ENCODE measurements around the gene EFHC1. TPM values are rescaled to one million over a fixed set of nuclear protein-coding genes. Genes with fewer than 3 reads are reported as not detected.

Gene EFHC1
- total RNA-seq, 2 experiments from 2014 or later: 20.7 to 24.8 TPM

DNA sequence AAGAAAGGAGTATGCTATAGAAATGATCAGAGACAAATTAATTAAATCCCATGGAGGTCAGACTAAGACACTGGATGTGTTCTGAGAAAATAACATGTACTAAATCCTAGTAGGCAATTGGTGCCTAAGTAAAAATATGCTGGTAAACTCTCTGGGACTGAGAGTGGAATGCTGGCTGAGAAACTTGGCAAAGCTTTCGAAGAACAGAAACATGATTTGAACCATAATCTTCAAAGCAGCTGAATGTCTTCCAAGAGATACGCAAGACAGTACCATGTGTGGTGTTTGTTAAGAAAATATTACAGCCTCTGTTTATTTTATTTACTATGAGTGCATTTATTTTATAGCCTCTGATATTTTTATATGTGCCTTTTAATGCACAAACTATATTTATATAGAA is 55.2 kb downstream of the EFHC1 start:
- ChIA-PET POLR2A (interaction anchor here (1.5 kb wide), 1 partner anchor 16 kb away, joined by 4 read pairs; no protein-coding TSS in a partner anchor), CTCF (ENCODE audit: unreplicated experiment) (no interaction called here)
- H3K79me2 ChIP-seq (ENCODE audit: insufficient read depth, low read depth, low read length): no peaks in the 10 kb centered on the region
- H3K27ac ChIP-seq (ENCODE audit: low read depth, low read length, poor library complexity, severe bottlenecking): no peak overlapping the region
- no peak overlapping the region for H3K4me2 ChIP-seq (ENCODE audit: low read length)
- no TSS peak for BruUV-seq (replicated peaks)
- peaks cover 14% of the 10 kb centered on the region; the same call in 1 of the 2 replicates for H3K9me3 ChIP-seq (ENCODE audit: low read length)
- H4K20me1 ChIP-seq (ENCODE audit: insufficient read depth, low read length): no peaks in the 10 kb centered on the region
- H3K4me1 ChIP-seq (ENCODE audit: insufficient read depth, low read length, poor library complexity, severe bottlenecking): peaks cover 5% of the 10 kb centered on the region
- DNase-seq (ENCODE audit: low spot score): no peak
- intact Hi-C loops (cut with micrococcal nuclease; ENCODE audit: unreplicated experiment): no loop called here
- no peaks in the 10 kb centered on the region for H3K9me2 ChIP-seq (ENCODE audit: insufficient read depth, low read length)
- no peak overlapping the region for H2AFZ ChIP-seq (ENCODE audit: low read length)
- H3K36me3 ChIP-seq (ENCODE audit: insufficient read depth, low read length): peaks cover 5% of the 10 kb centered on the region; the same call in 1 of the 2 replicates
- TF ChIP-seq EZH2phosphoT487 (IDR thresholded peaks at IDR 0.05; ENCODE audit: borderline replicate concordance, low read depth, low read length): no peak
- TF ChIP-seq, protein P1, sequence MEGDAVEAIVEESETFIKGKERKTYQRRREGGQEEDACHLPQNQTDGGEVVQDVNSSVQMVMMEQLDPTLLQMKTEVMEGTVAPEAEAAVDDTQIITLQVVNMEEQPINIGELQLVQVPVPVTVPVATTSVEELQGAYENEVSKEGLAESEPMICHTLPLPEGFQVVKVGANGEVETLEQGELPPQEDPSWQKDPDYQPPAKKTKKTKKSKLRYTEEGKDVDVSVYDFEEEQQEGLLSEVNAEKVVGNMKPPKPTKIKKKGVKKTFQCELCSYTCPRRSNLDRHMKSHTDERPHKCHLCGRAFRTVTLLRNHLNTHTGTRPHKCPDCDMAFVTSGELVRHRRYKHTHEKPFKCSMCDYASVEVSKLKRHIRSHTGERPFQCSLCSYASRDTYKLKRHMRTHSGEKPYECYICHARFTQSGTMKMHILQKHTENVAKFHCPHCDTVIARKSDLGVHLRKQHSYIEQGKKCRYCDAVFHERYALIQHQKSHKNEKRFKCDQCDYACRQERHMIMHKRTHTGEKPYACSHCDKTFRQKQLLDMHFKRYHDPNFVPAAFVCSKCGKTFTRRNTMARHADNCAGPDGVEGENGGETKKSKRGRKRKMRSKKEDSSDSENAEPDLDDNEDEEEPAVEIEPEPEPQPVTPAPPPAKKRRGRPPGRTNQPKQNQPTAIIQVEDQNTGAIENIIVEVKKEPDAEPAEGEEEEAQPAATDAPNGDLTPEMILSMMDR (conservative IDR thresholded peaks at IDR 0.05; ENCODE audit: low read length): no peak
- no peak overlapping the region for H3K4me3 ChIP-seq (ENCODE audit: low read depth, low read length, poor library complexity, severe bottlenecking)

GRCh38 chr6:52482903-52483670 is 62.9 kb downstream of the EFHC1 start:
- POLR2A ChIA-PET: interaction anchor here (0.6 to 0.7 kb wide), 3 partner anchors 59 to 67 kb away, joined by 3 to 4 read pairs (median 4); no protein-coding TSS in a partner anchor

More at GRCh38 chr6:52482903-52483670, 62.9 kb downstream of the EFHC1 start:
- no peak for DNase-seq (ENCODE audit: low spot score)
- no peak overlapping the region for H3K4me3 ChIP-seq (ENCODE audit: low read depth, low read length, poor library complexity, severe bottlenecking)
- no peaks in the 10 kb centered on the region for H3K9me2 ChIP-seq (ENCODE audit: insufficient read depth, low read length)
- intact Hi-C loops (cut with micrococcal nuclease; ENCODE audit: unreplicated experiment): no loop called here
- H3K27ac ChIP-seq (ENCODE audit: low read depth, low read length, poor library complexity, severe bottlenecking): no peak overlapping the region
- H3K79me2 ChIP-seq (ENCODE audit: insufficient read depth, low read depth, low read length): no peaks in the 10 kb centered on the region
- no peaks in the 10 kb centered on the region for H3K9me3 ChIP-seq (ENCODE audit: low read length)
- H3K36me3 ChIP-seq (ENCODE audit: insufficient read depth, low read length): peaks cover 5% of the 10 kb centered on the region
- no peaks in the 10 kb centered on the region for H4K20me1 ChIP-seq (ENCODE audit: insufficient read depth, low read length)
- H3K4me1 ChIP-seq (ENCODE audit: insufficient read depth, low read length, poor library complexity, severe bottlenecking): no peaks in the 10 kb centered on the region
- H3K4me2 ChIP-seq (ENCODE audit: low read length): no peak overlapping the region
- TF ChIP-seq, protein P1 (conservative IDR thresholded peaks at IDR 0.05; ENCODE audit: low read length): no peak
- TF ChIP-seq EZH2phosphoT487 (IDR thresholded peaks at IDR 0.05; ENCODE audit: borderline replicate concordance, low read depth, low read length): no peak
- BruUV-seq (replicated peaks): no TSS peak
- H2AFZ ChIP-seq (ENCODE audit: low read length): no peak overlapping the region
- CTCF ChIA-PET (ENCODE audit: unreplicated experiment): no interaction called here
